PC-3 (cell line): ENCODE measurements around the gene NUB1. TPM values are rescaled to one million over a fixed set of nuclear protein-coding genes. Genes with fewer than 3 reads are reported as not detected.
A peak's percentile ranks its signal among the peaks of the same experiment; 100 is the strongest.

Source experiments
- ATAC-seq: fragments of 200-7000 bp; cut with Tn5 transposase; 2 replicates; pipeline ENCODE4 v1.9.1; 2020; ENCODE audit warnings: mild to moderate bottlenecking, moderate library complexity
- BruUV-seq: library from RNA; stranded (reverse); fragments of 400-500 nt; replicated peaks from 2 replicates; lab custom pipeline; 2021; lab: Mats Ljungman, UMichigan
- CTCF ChIA-PET: fragments of 300-600 bp; sonication (Branson Sonifier 250); formaldehyde crosslinking; loops from one replicate; lab custom pipeline; 2022; ENCODE audit warnings: antibody characterized with exemption; lab: Charles Lee
- POLR2A ChIA-PET: fragments of 300-600 bp; sonication (Branson Sonifier 250); formaldehyde crosslinking; loops from one replicate; lab custom pipeline; 2022; ENCODE audit warnings: antibody characterized with exemption; ENCODE audit not compliant: unreplicated experiment; lab: Charles Lee
- DNase-seq: peaks from one replicate; pipeline ENCODE4 v3.0.0-alpha.2; 2015
- H2AFZ ChIP-seq: fragments of 300-600 bp; sonication (generic); 2 replicates; pipeline ENCODE4 v1.6.0; 2016; ENCODE audit warnings: antibody characterized with exemption, low read length
- H3F3A ChIP-seq: fragments of 300-600 bp; sonication (generic); one replicate; pipeline ENCODE4 v1.6.0; 2017; ENCODE audit warnings: antibody characterized with exemption, low read length, control low read depth, mild to moderate bottlenecking; ENCODE audit not compliant: unreplicated experiment
- H3K27ac ChIP-seq: fragments of 300-600 bp; sonication (generic); 2 replicates; pipeline ENCODE4 v1.5.1; 2016; ENCODE audit warnings: mild to moderate bottlenecking, low read length
- H3K27me3 ChIP-seq: fragments of 300-600 bp; sonication (generic); 2 replicates; pipeline ENCODE4 v1.6.1; 2016; ENCODE audit warnings: low read length, mixed read lengths
- H3K36me3 ChIP-seq: fragments of 300-600 bp; sonication (generic); 2 replicates; pipeline ENCODE4 v1.6.1; 2016; ENCODE audit warnings: low read depth, mixed run types, low read length, mixed read lengths
- H3K4me1 ChIP-seq: fragments of 300-600 bp; sonication (generic); 2 replicates; pipeline ENCODE4 v1.5.1; 2016; ENCODE audit warnings: low read length; ENCODE audit not compliant: insufficient read depth
- H3K4me2 ChIP-seq: fragments of 300-600 bp; sonication (generic); 2 replicates; pipeline ENCODE4 v1.6.0; 2016; ENCODE audit warnings: low read length
- H3K4me3 ChIP-seq: fragments of 300-600 bp; sonication (generic); 2 replicates; pipeline ENCODE4 v1.5.1; 2016; ENCODE audit warnings: mild to moderate bottlenecking, low read length, mixed read lengths
- H3K79me2 ChIP-seq: fragments of 300-600 bp; sonication (generic); 2 replicates; pipeline ENCODE4 v1.6.1; 2017; ENCODE audit warnings: low read length, mixed read lengths
- H3K9ac ChIP-seq: fragments of 300-600 bp; sonication (generic); 2 replicates; pipeline ENCODE4 v1.6.0; 2016; ENCODE audit warnings: mild to moderate bottlenecking, low read length
- H3K9me2 ChIP-seq: fragments of 300-600 bp; sonication (generic); replicated peaks from 2 replicates; pipeline ENCODE4 v1.6.1; 2016; ENCODE audit warnings: mixed run types, low read length, mixed read lengths
- H3K9me3 ChIP-seq: fragments of 300-600 bp; sonication (generic); 2 replicates; pipeline ENCODE4 v1.6.1; 2016; ENCODE audit warnings: low read length, mixed read lengths
- H4K20me1 ChIP-seq: fragments of 300-600 bp; sonication (generic); 2 replicates; pipeline ENCODE4 v1.6.1; 2016; ENCODE audit warnings: low read length, mixed read lengths
- EZH2 ChIP-seq: fragments of 300-600 bp; sonication (generic); IDR thresholded peaks from one replicate; pipeline ENCODE4 v1.6.1; 2017; ENCODE audit warnings: antibody characterized with exemption, mild to moderate bottlenecking, low read length; ENCODE audit not compliant: unreplicated experiment
- EZH2phosphoT487 ChIP-seq: fragments of 300-600 bp; sonication (generic); IDR thresholded peaks from 2 replicates; pipeline ENCODE4 v1.6.1; 2018; ENCODE audit warnings: mild to moderate bottlenecking, antibody characterized with exemption, low read length, borderline replicate concordance
- intact Hi-C: fragments of 100-400 bp; cut with micrococcal nuclease; formaldehyde crosslinking; loops from 2 replicates; pipeline ENCODE4 v1.9.0; 2023
- total RNA-seq: library from RNA; depleted of rRNA; stranded (reverse); fragments of >200 nt; gene quantifications from 2 replicates; pipeline ENCODE4 v1.2.3, GENCODE V29; 2014
- TF ChIP-seq, protein P1 (sequence below): fragments of 300-600 bp; sonication (generic); conservative IDR thresholded peaks from 2 replicates; pipeline ENCODE4 v1.5.1; 2017; ENCODE audit warnings: antibody characterized with exemption, low read depth, mild to moderate bottlenecking, low read length

NUB1 gene
- total RNA-seq, 1 experiment from 2014 or later: 40.1 TPM

- ChIA-PET CTCF (no interaction called here), POLR2A (no interaction called here)
- no peak for DNase-seq
- H2AFZ ChIP-seq: no peak overlapping the region
- H3K27me3 ChIP-seq: no peaks in the 10 kb centered on the region; the same call in 1 of the 2 replicates
- no peaks in the 10 kb centered on the region for H3F3A ChIP-seq
- ATAC-seq: no peak
- H3K4me3 ChIP-seq: no peak overlapping the region
- no peaks in the 10 kb centered on the region for H3K9me3 ChIP-seq
- no peaks in the 10 kb centered on the region for H3K9me2 ChIP-seq
- no peak overlapping the region for H3K9ac ChIP-seq
- no TSS peak for BruUV-seq
- no peak overlapping the region for H3K27ac ChIP-seq
- no peaks in the 10 kb centered on the region for H3K79me2 ChIP-seq
- intact Hi-C loops: no loop called here
- no peaks in the 10 kb centered on the region for H4K20me1 ChIP-seq
- no peaks in the 10 kb centered on the region for H3K4me1 ChIP-seq
- H3K4me2 ChIP-seq: no peak overlapping the region
- TF ChIP-seq EZH2: no peak
- TF ChIP-seq, protein P1, sequence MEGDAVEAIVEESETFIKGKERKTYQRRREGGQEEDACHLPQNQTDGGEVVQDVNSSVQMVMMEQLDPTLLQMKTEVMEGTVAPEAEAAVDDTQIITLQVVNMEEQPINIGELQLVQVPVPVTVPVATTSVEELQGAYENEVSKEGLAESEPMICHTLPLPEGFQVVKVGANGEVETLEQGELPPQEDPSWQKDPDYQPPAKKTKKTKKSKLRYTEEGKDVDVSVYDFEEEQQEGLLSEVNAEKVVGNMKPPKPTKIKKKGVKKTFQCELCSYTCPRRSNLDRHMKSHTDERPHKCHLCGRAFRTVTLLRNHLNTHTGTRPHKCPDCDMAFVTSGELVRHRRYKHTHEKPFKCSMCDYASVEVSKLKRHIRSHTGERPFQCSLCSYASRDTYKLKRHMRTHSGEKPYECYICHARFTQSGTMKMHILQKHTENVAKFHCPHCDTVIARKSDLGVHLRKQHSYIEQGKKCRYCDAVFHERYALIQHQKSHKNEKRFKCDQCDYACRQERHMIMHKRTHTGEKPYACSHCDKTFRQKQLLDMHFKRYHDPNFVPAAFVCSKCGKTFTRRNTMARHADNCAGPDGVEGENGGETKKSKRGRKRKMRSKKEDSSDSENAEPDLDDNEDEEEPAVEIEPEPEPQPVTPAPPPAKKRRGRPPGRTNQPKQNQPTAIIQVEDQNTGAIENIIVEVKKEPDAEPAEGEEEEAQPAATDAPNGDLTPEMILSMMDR: no peak
- TF ChIP-seq EZH2phosphoT487: no peak
- H3K36me3 ChIP-seq: no peaks in the 10 kb centered on the region
These were observed 50.8 kb downstream of the NUB1 start for GRCh38 chr7:151392426-151392825.

DNA sequence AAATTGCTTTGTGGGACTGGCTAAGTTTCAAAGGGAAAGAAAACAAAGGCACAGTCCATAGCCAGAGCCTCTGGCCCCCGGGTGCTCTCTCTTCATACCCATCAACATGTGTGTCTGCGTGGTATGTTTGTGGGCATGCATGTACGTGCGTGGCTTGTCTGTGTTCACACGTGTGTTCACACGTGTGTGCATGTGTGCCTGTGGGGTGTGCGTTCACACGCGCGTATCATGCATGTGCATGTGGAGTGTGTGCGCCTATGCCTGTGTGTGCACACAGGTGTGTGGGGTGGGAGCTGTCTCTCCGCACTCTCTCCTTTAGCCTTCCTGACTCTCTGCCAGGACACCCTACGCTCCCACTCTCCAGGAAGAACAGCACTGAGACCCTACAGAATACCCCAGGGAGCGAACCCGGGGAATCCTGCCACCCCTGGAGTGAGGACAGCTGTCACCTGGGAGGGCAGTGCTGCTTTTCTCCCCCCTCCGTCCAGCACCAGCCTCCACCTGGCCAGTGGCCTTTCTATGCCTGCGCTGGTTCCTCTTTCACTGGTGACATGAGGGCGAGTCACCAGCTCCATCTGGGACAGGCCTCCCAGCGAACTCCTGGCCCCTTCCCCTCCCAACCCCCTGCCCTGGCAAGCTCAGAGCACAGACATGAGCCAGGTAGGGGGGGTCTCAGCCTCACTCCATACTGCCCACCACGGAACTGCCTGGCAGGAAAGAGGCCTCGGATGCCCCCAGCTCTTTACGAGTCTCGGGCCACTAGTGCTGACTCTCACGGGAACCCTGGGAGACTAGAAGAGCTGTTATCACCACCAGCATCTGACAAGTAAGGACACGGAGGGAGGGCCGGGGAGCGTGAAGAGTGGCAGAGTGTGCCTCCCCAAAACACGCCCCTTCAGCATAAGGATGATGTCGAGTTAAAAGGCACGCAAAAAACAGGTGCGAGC lies 51.7 kb downstream of the NUB1 start:
- Histone ChIP-seq H3F3A (no peaks in the 10 kb centered on the region), H3K79me2 (no peaks in the 10 kb centered on the region), H3K4me2 (no peak overlapping the region), H3K9ac (no peak overlapping the region), H3K27ac (no peak overlapping the region), H3K9me3 (no peaks in the 10 kb centered on the region), H3K4me3 (no peak overlapping the region), H2AFZ (no peak overlapping the region), H3K27me3 (no peaks in the 10 kb centered on the region; the same call in 1 of the 2 replicates), H4K20me1 (no peaks in the 10 kb centered on the region), H3K4me1 (no peaks in the 10 kb centered on the region), H3K9me2 (no peaks in the 10 kb centered on the region), H3K36me3 (no peaks in the 10 kb centered on the region)
- POLR2A ChIA-PET: no interaction called here
- CTCF ChIA-PET: no interaction called here
- no TSS peak for BruUV-seq
- intact Hi-C loops: no loop called here
- DNase-seq (peak; percentile 11), ATAC-seq (peak; percentile 76)
- TF ChIP-seq, protein P1: no peak
- TF ChIP-seq EZH2 (no peak), EZH2phosphoT487 (no peak)
